HG03521 (cell line): Measurements from ENCODE around the gene AQP10.
A peak's percentile ranks its signal among the peaks of the same experiment; 100 is the strongest.
"Not testable (repeated sequence)": the region's sequence is repeated elsewhere in the genome, so short reads cannot be mapped to it uniquely, and the experiment has no call there.

Experiments used
- ATAC-seq: cut with Tn5 transposase; IDR thresholded peaks from one replicate; pipeline ENCODE4 v1.9.1; 2021; ENCODE audit warnings: mild to moderate bottlenecking, moderate library complexity; ENCODE audit not compliant: unreplicated experiment

AQP10 gene

GRCh38 chr1:154320882-154321608 lies at the start of gene AQP10:
TSS of gene AQP10 (plus strand) at chr1:154321093. CDS start at chr1:154321156, 63 bp downstream.
- ATAC-seq: no peak

DNA sequence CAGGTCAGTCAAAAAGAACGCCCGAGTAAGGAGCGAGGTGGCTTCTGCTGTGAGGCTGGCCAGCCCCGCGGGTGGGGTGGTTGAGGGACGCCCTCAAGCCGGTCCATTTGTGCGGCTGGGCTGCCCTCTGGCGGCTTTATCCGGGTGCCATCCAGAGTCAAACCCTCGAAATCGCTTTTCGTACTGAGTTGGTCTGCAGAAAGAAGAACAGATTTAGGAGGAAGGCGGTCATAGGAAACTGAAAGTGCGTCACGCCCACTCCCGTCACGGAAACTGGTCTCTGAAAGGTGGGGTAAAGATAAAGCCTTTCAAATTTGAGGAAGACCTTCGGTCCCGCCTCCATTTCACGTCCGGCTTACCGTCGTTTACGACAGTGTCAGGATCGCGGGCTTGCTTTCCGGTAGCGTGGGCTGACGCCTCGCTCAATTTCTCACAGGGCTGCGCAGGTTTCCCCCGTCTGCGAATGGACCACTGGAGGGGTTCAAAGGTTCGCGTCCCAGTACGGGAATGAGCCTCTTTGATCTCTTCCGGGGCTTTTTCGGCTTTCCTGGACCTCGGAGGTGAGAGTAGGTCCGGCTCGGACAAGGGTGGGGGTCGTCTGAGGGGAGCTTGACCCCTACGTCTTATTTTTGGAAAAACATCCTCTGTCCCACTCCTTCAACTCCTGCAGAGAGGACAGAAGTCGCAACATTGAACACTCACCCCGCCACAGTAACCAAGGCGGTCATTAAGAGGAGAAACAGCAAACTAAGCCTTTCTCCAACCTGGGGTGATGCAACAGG lies 48.5 kb upstream of the AQP10 start, which contains the start of gene HAX1:
Gene HAX1, plus strand, starts transcription at position 413 of the 782 bp plus-strand sequence. Its CDS starts 95 bp downstream, at position 508.
- peak; percentile 87 for ATAC-seq

- no peak for ATAC-seq
Measured at GRCh38 chr1:154272999-154273563, 47.8 kb upstream of the AQP10 start.

GRCh38 chr1:154276797-154277196 lies 44.1 kb upstream of the AQP10 start:
- no peak for ATAC-seq

DNA sequence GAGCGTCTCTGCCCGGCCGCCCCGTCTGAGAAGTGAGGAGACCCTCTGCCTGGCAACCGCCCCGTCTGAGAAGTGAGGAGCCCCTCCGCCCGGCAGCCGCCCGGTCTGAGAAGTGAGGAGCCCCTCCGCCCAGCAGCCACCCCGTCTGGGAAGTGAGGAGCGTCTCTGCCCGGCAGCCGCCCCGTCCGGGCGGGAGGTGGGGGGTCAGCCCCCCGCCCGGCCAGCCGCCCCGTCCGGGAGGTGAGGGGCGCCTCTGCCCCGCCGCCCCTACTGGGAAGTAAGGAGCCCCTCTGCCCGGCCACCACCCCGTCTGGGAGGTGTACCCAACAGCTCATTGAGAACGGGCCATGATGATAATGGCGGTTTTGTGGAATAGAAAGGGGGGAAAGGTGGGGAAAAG lies 33.3 kb upstream of the AQP10 start:
- not testable (repeated sequence) for ATAC-seq

DNA sequence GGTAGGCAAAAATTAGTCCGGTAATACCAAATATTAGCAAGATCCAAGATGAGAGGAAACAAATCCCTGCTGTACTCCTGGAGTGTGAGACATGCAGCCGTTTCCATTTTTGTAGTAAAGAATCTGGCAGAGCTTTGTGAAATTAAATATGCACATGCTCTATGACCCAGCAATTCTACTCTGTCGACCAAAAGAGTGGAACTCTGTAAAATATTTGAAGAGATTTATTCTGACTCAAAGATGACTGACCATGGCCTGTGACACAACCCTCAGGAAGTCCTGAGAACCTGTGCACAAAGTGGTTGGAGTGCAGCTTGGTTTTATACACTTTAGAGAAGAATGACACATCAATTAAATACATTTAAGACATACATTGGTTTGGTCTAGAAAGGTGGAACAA lies 32.2 kb upstream of the AQP10 start:
- ATAC-seq: no peak

GRCh38 chr1:154290921-154291320 lies 30.0 kb upstream of the AQP10 start:
- no peak for ATAC-seq

GRCh38 chr1:154295408-154296235 lies 25.3 kb upstream of the AQP10 start:
- no peak for ATAC-seq

DNA sequence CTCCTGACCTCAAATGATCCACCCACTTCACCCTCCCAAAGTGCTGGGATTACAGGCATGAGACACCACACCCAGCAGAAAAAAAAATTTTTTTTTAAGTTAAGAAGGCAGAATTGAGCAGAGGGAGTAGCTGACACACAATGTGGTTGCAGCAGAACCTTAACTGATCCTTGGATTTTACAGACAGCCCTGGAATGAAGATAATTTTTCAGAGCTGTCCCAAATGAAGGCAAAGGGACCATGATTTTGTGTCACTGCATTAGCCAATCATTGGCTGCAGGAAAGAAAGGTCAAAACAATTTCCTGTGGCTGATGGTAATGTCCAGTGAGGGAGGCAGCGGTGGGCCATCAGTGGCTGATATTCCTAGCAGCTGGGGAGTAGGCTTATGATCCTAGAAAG lies 19.3 kb upstream of the AQP10 start:
- no peak for ATAC-seq

DNA sequence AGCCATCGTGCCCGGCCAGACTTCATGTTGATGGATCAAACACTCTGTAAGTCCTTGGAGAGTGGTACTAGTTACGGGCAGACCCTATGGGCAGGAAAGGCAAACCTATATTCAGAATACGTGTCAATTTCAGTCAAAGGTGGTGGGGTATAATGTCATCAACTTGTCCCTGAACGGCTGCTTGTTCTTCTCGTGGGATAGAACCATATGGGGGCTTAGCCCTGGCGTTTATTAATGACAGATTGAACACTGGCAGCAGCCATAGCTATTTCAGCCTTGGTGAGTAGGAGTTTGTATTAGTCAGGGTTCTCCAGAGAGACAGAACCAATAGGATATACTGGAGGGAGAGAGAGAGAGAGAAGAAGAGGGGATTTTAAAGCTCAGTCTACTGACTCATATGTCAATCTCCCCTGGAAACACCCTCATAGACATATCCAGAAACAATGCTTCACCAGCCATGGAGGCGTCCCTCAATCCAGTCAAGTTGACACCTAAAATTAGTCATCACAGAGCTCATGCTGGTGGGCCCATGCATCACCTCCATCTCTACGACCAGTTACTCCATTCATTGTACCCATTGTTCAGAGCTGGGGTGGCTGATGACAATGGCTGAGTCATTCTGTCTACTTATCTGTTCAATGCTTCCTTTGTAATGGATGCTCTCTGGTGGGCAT lies 16.1 kb upstream of the AQP10 start:
- no peak for ATAC-seq

DNA sequence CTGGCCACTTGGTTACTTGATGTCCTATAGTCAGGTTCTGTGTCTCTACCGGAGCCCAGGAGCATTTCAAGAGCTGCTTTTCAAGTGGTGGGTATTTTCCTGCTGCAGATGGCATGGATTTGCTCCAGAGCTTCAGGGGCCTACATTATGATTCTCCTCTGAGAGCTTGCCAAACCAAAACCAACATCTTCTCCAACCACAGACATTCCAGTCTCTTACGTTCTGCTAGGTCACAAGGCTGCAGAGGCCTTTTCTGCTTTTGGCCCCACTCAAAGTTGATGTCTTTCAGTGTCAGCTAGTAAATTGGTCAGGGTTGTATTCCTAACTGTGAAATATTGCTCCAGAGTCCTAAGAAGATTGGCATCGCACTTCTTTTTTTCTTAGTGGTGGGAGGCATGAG lies 14.7 kb upstream of the AQP10 start:
- ATAC-seq: no peak

DNA sequence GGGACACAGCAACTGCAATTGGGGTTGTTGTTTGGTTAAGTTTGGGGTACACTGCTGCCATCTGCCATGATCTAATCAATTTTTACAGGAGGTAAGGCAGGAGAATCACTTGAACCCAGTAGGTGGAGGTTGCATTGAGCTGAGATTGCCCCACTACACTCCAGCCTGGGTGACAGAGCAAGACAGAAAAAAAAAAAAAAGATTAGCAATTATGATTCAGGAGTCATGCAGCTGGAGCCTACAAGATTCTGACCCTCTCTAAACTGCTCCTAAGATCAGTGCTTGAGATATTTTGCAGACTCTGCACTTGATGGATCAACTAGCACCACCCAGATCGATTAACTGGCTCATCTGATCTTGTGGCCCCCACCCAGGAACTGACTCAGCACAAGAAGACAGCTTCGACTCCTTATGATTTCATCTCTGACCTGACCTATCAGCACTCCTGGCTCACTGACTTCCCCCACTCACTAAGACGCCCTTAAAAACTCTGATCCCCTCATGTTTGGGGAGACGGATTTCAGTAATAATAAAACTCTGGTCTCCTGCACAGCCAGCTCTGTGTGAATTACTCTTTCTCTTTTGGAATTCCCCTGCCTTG lies 13.1 kb upstream of the AQP10 start:
- not testable (repeated sequence) for ATAC-seq

GRCh38 chr1:154309136-154309535 lies 11.8 kb upstream of the AQP10 start:
- not testable (repeated sequence) for ATAC-seq

- not testable (repeated sequence) for ATAC-seq
Measured at GRCh38 chr1:154312229-154313065, 8.4 kb upstream of the AQP10 start.

- ATAC-seq: no peak
Measured at GRCh38 chr1:154313066-154313356, 7.9 kb upstream of the AQP10 start.

- not testable (repeated sequence) for ATAC-seq
Measured at GRCh38 chr1:154314226-154314625, 6.7 kb upstream of the AQP10 start.

GRCh38 chr1:154316704-154317103 lies 4.2 kb upstream of the AQP10 start:
- ATAC-seq: no peak

GRCh38 chr1:154318386-154318785 lies 2.5 kb upstream of the AQP10 start:
- ATAC-seq: no peak

GRCh38 chr1:154321609-154321934 lies 679 bp downstream of the AQP10 start:
- ATAC-seq: not testable (repeated sequence)
